AG04450 (cell line): Measurements from ENCODE around the gene CSK. TPM values are rescaled to one million over a fixed set of nuclear protein-coding genes. Genes with fewer than 3 reads are reported as not detected.
A peak's percentile ranks its signal among the peaks of the same experiment; 100 is the strongest.

Experiments used
- CTCF ChIA-PET: fragments of 300-600, 350-600 bp; formaldehyde crosslinking; extraction: SDS; loops from one replicate; lab custom pipeline; 2022; ENCODE audit warnings: antibody characterized with exemption, inconsistent platforms; lab: Charles Lee
- POLR2A ChIA-PET: fragments of 350-600 bp; formaldehyde crosslinking; extraction: SDS; loops from one replicate; lab custom pipeline; 2021; ENCODE audit warnings: antibody characterized with exemption, inconsistent platforms; lab: Yijun Ruan, JAX
- DNase-seq: peaks from one replicate; pipeline ENCODE4 v3.0.0-alpha.2; 2011; ENCODE audit warnings: low read depth, low spot score
- H3K27ac ChIP-seq: one replicate; pipeline ENCODE4 v1.5.1; 2012; ENCODE audit warnings: low read depth, low read length, control low read depth
- H3K27me3 ChIP-seq: one replicate; pipeline ENCODE4 v1.6.0; 2012; ENCODE audit warnings: low read length; ENCODE audit not compliant: control insufficient read depth, insufficient read depth
- H3K4me3 ChIP-seq: 2 replicates; pipeline ENCODE4 v1.5.1; 2011; ENCODE audit warnings: mild to moderate bottlenecking, low read depth, low read length, control low read depth
- H3K9me3 ChIP-seq: 2 replicates; pipeline ENCODE4 v1.5.1; 2012; ENCODE audit warnings: low read length; ENCODE audit not compliant: control insufficient read depth, insufficient read depth
- polyA plus RNA-seq: library from polyadenylated mRNA; depleted of rRNA; stranded (reverse); fragments of >200 nt; gene quantifications from 2 replicates; pipeline ENCODE4 v1.2.3, GENCODE V29; 2011
- TF ChIP-seq, protein P1 (sequence below): IDR thresholded peaks from 2 replicates; pipeline ENCODE4 v1.5.1; 2011; ENCODE audit warnings: low read depth, low read length, control low read depth, inconsistent platforms

The CSK gene
- polyA plus RNA-seq, 1 experiment = 17.2 TPM

DNA sequence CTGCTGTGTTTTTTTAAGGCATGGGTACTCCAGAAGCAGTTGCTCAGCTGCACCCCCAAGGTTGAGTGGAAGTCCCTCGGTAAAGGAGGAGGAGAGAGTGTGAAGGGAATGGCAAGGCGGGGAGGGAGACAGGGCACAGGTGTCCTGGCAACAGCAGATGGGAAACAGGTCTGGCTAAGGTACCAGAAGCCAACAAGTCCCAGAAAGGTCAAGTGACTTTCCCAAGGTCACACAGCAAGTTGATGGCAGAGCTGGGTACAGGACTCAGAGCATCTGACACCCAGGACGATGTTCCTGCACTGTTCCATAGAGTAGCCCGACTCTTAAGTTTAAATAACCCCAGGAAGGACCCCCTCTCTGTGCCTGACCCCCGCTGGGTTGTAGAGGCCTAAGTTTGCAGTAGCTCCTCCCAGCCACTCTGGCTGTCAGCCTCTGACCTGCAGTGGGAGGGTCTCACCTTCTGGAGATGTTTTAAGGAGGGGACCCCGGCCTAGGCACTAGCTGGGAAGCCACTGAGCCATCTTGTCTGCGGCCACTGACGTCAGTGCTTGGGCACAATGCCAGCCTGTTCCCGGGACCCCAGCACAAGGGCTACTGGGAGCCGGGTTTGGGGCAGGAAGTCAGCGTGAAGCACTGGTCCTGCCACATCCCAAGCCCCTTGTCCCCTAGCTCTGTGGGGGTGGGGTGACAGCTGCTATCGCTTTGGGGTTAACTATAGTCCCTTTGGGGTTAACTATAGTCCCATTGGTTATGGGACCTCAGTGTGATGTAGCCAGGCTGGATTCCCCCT lies 10.5 kb downstream of the CSK start:
- Histone ChIP-seq H3K27ac (peak overlapping the region; percentile 2), H3K4me3 (no peak overlapping the region), H3K9me3 (no peaks in the 10 kb centered on the region), H3K27me3 (no peaks in the 10 kb centered on the region)
- ChIA-PET POLR2A (interaction anchor here (0.6 kb wide), 1 partner anchor 209 kb away, joined by 10 read pairs; no protein-coding TSS in a partner anchor), CTCF (interaction anchor here (0.9 to 4.0 kb wide), 9 partner anchors 8 to 161 kb away, joined by 3 to 21 read pairs (median 6); no protein-coding TSS in a partner anchor)
- TF ChIP-seq, protein P1, sequence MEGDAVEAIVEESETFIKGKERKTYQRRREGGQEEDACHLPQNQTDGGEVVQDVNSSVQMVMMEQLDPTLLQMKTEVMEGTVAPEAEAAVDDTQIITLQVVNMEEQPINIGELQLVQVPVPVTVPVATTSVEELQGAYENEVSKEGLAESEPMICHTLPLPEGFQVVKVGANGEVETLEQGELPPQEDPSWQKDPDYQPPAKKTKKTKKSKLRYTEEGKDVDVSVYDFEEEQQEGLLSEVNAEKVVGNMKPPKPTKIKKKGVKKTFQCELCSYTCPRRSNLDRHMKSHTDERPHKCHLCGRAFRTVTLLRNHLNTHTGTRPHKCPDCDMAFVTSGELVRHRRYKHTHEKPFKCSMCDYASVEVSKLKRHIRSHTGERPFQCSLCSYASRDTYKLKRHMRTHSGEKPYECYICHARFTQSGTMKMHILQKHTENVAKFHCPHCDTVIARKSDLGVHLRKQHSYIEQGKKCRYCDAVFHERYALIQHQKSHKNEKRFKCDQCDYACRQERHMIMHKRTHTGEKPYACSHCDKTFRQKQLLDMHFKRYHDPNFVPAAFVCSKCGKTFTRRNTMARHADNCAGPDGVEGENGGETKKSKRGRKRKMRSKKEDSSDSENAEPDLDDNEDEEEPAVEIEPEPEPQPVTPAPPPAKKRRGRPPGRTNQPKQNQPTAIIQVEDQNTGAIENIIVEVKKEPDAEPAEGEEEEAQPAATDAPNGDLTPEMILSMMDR = no peak
- DNase-seq = no peak

DNA sequence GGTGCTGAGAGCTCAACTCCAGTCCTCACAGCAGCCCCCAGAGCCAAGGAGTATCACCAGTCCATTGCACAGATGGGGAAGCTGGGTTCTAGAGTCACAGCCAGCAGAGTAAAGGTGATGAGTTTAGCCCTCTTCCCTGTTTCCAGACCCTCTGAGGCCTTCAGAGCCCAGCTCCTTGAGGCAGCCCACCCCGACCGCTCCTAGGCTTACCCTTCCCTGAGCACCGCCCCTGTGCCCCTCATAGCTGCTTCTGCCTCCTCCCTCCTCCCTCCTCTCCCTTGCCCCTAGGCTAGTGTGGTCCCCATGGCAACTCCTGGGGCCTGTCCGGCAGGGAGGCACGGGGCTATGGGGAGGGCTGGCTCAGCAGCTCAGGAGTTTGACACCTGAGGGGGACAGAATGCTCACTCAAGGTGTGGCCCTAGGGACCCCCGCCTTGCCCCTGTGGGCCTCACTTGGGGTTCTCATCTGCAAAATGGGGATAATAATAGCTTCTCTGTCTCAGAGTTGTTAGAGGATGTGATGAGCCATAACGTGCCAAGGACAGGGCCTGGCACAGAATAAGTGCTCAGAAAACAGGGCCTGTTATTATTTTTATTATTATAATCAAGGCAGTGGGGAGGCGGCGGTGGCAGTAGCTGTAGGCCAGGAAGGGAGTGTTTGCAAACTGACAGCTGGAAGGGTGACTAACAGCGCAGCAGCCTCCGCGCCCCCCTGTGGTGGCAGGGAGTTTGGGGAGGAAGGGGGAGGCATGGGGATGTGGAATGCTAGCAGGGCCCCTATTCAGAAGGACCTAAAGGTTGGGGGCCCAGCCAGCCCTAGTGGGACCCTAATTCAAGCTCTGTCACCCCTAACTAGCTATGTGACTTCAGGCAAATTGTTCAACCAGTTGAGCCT lies 11.5 kb downstream of the CSK start:
- no peak overlapping the region for H3K4me3 ChIP-seq
- POLR2A ChIA-PET = interaction anchor here (1.1 kb wide), 1 partner anchor 10 kb away, joined by 3 read pairs; no protein-coding TSS in a partner anchor
- H3K9me3 ChIP-seq = no peaks in the 10 kb centered on the region
- no peaks in the 10 kb centered on the region for H3K27me3 ChIP-seq
- CTCF ChIA-PET = interaction anchor here (0.8 to 4.0 kb wide), 10 partner anchors 9 to 162 kb away, joined by 3 to 21 read pairs (median 5); partner anchors contain the start of gene CSK
- no peak overlapping the region for H3K27ac ChIP-seq
- DNase-seq = no peak
- TF ChIP-seq, protein P1 = peak; percentile 21; the same call in 1 of the 2 replicates

DNA sequence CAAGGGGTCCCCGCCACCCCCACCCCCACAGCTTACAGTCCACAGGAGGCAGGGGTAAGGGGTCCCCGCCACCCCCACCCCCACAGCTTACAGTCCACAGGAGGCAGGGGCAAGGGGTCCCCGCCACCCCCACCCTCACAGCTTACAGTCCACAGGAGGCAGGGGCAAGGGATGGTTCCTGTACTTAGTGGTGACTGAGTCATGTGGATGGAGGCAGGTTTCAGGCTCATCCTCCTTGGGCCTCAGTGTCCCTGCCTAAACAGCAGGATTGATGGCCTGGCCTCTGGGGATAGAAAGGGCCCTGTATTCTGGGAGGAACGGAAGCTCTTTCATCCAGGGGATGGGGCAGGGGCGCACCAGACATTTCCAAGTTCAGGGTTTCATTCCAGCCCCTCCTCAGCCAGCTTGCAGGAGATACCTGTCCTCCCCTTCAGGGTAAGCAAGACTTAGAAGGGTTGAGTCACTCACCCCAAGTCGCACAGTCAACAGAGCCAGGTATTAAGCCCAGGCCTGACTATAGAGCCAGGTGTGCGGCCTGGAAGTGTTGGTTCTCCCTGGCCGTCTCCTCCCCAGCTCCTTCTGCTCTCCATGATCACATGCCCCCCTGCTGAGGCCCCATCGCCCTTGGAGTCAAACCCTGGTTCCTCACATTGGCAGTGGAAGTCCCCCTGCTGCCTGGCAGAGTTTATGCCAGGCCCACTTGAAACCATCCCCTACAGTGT lies 12.5 kb downstream of the CSK start:
- H3K27ac ChIP-seq = no peak overlapping the region
- no peak overlapping the region for H3K4me3 ChIP-seq
- ChIA-PET POLR2A (interaction anchor here (1.1 kb wide), 1 partner anchor 11 kb away, joined by 3 read pairs; no protein-coding TSS in a partner anchor), CTCF (interaction anchor here (0.9 to 4.0 kb wide), 5 partner anchors 12 to 107 kb away, joined by 3 to 21 read pairs (median 4); partner anchors contain the start of gene CSK)
- no peaks in the 10 kb centered on the region for H3K9me3 ChIP-seq
- TF ChIP-seq, protein P1 = no peak
- H3K27me3 ChIP-seq = no peaks in the 10 kb centered on the region
- no peak for DNase-seq

DNA sequence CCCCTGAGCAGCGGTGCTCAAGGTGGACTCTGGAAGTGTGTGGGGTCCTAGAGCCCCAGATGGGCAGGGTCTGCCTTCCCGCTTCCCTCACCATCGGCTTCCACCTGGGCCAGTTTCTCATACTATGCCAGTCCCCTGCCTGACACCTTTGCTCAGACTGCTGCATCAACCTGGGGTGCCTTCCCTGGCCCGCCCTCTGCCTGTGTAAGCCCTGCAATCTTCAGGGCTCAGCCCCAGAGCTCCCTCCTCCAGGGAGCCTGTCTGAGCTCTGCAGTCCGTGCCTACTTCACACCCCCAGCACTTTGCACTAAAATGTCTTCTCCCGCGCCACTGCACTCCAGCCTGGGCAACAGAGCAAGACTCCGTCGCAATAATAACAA lies 13.1 kb downstream of the CSK start:
- TF ChIP-seq, protein P1 = no peak
- CTCF ChIA-PET = interaction anchor here (0.9 to 4.0 kb wide), 2 partner anchors 24 to 26 kb away, joined by 3 to 21 read pairs; no protein-coding TSS in a partner anchor
- H3K9me3 ChIP-seq = no peaks in the 10 kb centered on the region
- H3K27ac ChIP-seq = no peak overlapping the region
- no peaks in the 10 kb centered on the region for H3K27me3 ChIP-seq
- no peak overlapping the region for H3K4me3 ChIP-seq
- POLR2A ChIA-PET = no interaction called here
- no peak for DNase-seq
